CD14-positive monocyte (primary cell): ENCODE results near the gene PAK5. TPM values are rescaled to one million over a fixed set of nuclear protein-coding genes. Genes with fewer than 3 reads are reported as not detected.

Experiments
- DNase-seq, 3 donors: peaks; one replicate each; pipeline ENCODE4 v3.0.0-alpha.2; 2011 to 2022
- H2AFZ ChIP-seq: 2 replicates; pipeline ENCODE4 v1.6.0; 2012; ENCODE audit warnings: mild to moderate bottlenecking, low read depth, low read length, inconsistent platforms; ENCODE audit not compliant: insufficient read depth, poor library complexity, severe bottlenecking
- H3K27ac ChIP-seq, 2 donors: 1 replicate in 1 of 2; 2 replicates in 1 of 2; pipeline ENCODE4 v1.5.1; 2012 to 2013; ENCODE audit warnings: low read length in 2 of 2, control low read depth in 1 of 2, inconsistent platforms in 1 of 2, low read depth in 1 of 2, mild to moderate bottlenecking in 1 of 2
- H3K27me3 ChIP-seq, 2 donors: one replicate each; pipeline versions ENCODE4 v1.6.0 to v1.6.1; 2011 to 2013; ENCODE audit warnings: low read length in 2 of 2; ENCODE audit not compliant: control insufficient read depth in 2 of 2, insufficient read depth in 2 of 2
- H3K36me3 ChIP-seq, 2 donors: replicated peaks in 1 of 2; 1 replicate in 1 of 2; 2 replicates in 1 of 2; pipeline versions ENCODE4 v1.5.1 to v1.6.1; 2012 to 2013; ENCODE audit warnings: low read length in 2 of 2, control low read depth in 1 of 2, inconsistent platforms in 1 of 2, mild to moderate bottlenecking in 1 of 2; ENCODE audit not compliant: insufficient read depth in 2 of 2, control insufficient read depth in 1 of 2
- H3K4me1 ChIP-seq, 2 donors: 1 replicate in 1 of 2; 2 replicates in 1 of 2; pipeline versions ENCODE4 v1.5.1 to v1.6.1; 2012 to 2013; ENCODE audit warnings: low read length in 2 of 2, control low read depth in 1 of 2, inconsistent platforms in 1 of 2, mild to moderate bottlenecking in 1 of 2, moderate library complexity in 1 of 2; ENCODE audit not compliant: insufficient read depth in 2 of 2, control insufficient read depth in 1 of 2
- H3K4me2 ChIP-seq: replicated peaks from 2 replicates; pipeline ENCODE3; 2012; ENCODE audit warnings: low read length, moderate library complexity, mild to moderate bottlenecking; ENCODE audit not compliant: poor library complexity, severe bottlenecking; ENCODE audit errors: extremely low read depth
- H3K4me3 ChIP-seq, 3 experiments: fragments of 200-600 bp in 1 of 3; sonication (generic) in 1 of 3; replicated peaks in 1 of 3; 1 replicate in 2 of 3; 2 replicates in 1 of 3; pipeline ENCODE4 v1.5.1; 2011 to 2013; ENCODE audit warnings: low read length in 3 of 3, mild to moderate bottlenecking in 3 of 3, control low read depth in 2 of 3, low read depth in 2 of 3, inconsistent platforms in 1 of 3, moderate library complexity in 1 of 3
- H3K79me2 ChIP-seq: 2 replicates; pipeline ENCODE4 v1.6.0; 2012; ENCODE audit warnings: mild to moderate bottlenecking, control low read depth, inconsistent platforms, low read length, moderate library complexity; ENCODE audit not compliant: insufficient read depth
- H3K9ac ChIP-seq: 2 replicates; pipeline ENCODE4 v1.6.0; 2017; ENCODE audit warnings: low read length, mild to moderate bottlenecking; ENCODE audit not compliant: insufficient read depth, poor library complexity, severe bottlenecking
- H3K9me3 ChIP-seq, 2 donors: replicated peaks in 1 of 2; 1 replicate in 1 of 2; 2 replicates in 1 of 2; pipeline versions ENCODE4 v1.5.1 to v1.6.1; 2012 to 2013; ENCODE audit warnings: low read length in 2 of 2, control low read depth in 1 of 2; ENCODE audit not compliant: control insufficient read depth in 1 of 2, insufficient read depth in 1 of 2
- H4K20me1 ChIP-seq: 2 replicates; pipeline ENCODE4 v1.6.0; 2012; ENCODE audit warnings: mild to moderate bottlenecking, low read length, control low read depth, moderate library complexity; ENCODE audit not compliant: insufficient read depth
- H3K27ac Mint-ChIP-seq, 7 donors: one replicate each; pipeline ENCODE4 v1.8.0; 2020; ENCODE audit warnings: mild to moderate bottlenecking in 7 of 7, mixed read lengths in 7 of 7, moderate library complexity in 6 of 7, inconsistent platforms in 2 of 7
- H3K27me3 Mint-ChIP-seq, 3 donors: one replicate each; pipeline ENCODE4 v1.8.0; 2021 to 2022; ENCODE audit warnings: low read depth in 3 of 3, mild to moderate bottlenecking in 3 of 3, mixed read lengths in 3 of 3, moderate library complexity in 3 of 3, inconsistent platforms in 1 of 3
- H3K36me3 Mint-ChIP-seq, 2 donors: one replicate each; pipeline ENCODE4 v1.8.0; 2020; ENCODE audit warnings: mixed read lengths in 2 of 2, inconsistent platforms in 1 of 2, mild to moderate bottlenecking in 1 of 2
- H3K4me1 Mint-ChIP-seq: one replicate; pipeline ENCODE4 v1.8.0; 2020; ENCODE audit warnings: mild to moderate bottlenecking, mixed read lengths
- H3K4me3 Mint-ChIP-seq, 2 donors: one replicate each; pipeline ENCODE4 v1.8.0; 2020; ENCODE audit warnings: mild to moderate bottlenecking in 2 of 2, mixed read lengths in 2 of 2, moderate library complexity in 1 of 2
- H3K9me3 Mint-ChIP-seq, 7 donors: one replicate each; pipeline ENCODE4 v1.8.0; 2020 to 2022; ENCODE audit warnings: mixed read lengths in 7 of 7, mild to moderate bottlenecking in 6 of 7, moderate library complexity in 6 of 7, inconsistent platforms in 2 of 7
- CTCF ChIP-seq: fragments of 200-600 bp; IDR thresholded peaks from one replicate; pipeline ENCODE4 v1.8.0; 2022; ENCODE audit warnings: antibody characterized with exemption, mild to moderate bottlenecking
- WGBS: methylation state at CpG from one replicate; pipeline ENCODE4 v1.1.5; 2013; ENCODE audit warnings: missing lambda C conversion rate; ENCODE audit not compliant: insufficient coverage; 5-methylcytosine and 5-hydroxymethylcytosine counted together
- intact Hi-C, 2 donors: fragments of 100-400 bp; cut with micrococcal nuclease; formaldehyde crosslinking; loops; one replicate each; pipeline versions ENCODE4 v1.15.0 to v1.15.1; 2023
- polyA plus RNA-seq, 3 donors: library from polyadenylated mRNA; depleted of rRNA in 1 of 3; unstranded in 2 of 3; stranded (reverse) in 1 of 3; fragments of 300-500 nt in 2 of 3; fragments of >200 nt in 1 of 3; fragmentation: Illumina TruSeq in 2 of 3; gene quantifications; 1 replicate in 2 of 3; 2 replicates in 1 of 3; pipeline ENCODE4 v1.2.3, GENCODE V29; 2012 to 2021

The PAK5 gene
- polyA plus RNA-seq, 3 donors, result not detected

GRCh38 chr20:9613871-9614270 lies 225.0 kb downstream of the PAK5 start:
- no CpG with 5 or more reads among the region's 4 CpGs for WGBS
- TF ChIP-seq CTCF, result no peak
- Mint-ChIP-seq H3K4me1 (peaks cover 17% of the 10 kb centered on the region), H3K9me3 (peaks cover 0 to 23% (median 10%) of the 10 kb centered on the region in 7 donors), H3K27me3 (peaks cover 45 to 63% (median 46%) of the 10 kb centered on the region in 3 donors), H3K4me3 (peak overlapping the region in 1 of 2 donors; percentile 72), H3K36me3 (no peaks in the 10 kb centered on the region), H3K27ac (no peak overlapping the region)
- Histone ChIP-seq H2AFZ (no peak overlapping the region), H3K4me1 (peaks cover 16 to 19% of the 10 kb centered on the region in 2 donors), H3K36me3 (no peaks in the 10 kb centered on the region), H3K9ac (no peak overlapping the region), H3K27me3 (peaks cover 48 to 52% of the 10 kb centered on the region in 2 donors), H3K9me3 (peaks cover 8% of the 10 kb centered on the region in 2 donors), H3K4me2 (no peak overlapping the region), H3K4me3 (no peak overlapping the region), H3K79me2 (no peaks in the 10 kb centered on the region), H3K27ac (no peak overlapping the region), H4K20me1 (no peaks in the 10 kb centered on the region)
- DNase-seq, result no peak
- intact Hi-C loops, result no loop called here

GRCh38 chr20:9611921-9612320 lies 227.0 kb downstream of the PAK5 start:
- Histone ChIP-seq H3K79me2 (no peaks in the 10 kb centered on the region), H3K27ac (no peak overlapping the region), H3K27me3 (peaks cover 46 to 47% of the 10 kb centered on the region in 2 donors), H4K20me1 (no peaks in the 10 kb centered on the region), H3K9me3 (peaks cover 8% of the 10 kb centered on the region in 2 donors), H3K36me3 (no peaks in the 10 kb centered on the region), H2AFZ (no peak overlapping the region), H3K4me2 (no peak overlapping the region), H3K4me3 (no peak overlapping the region), H3K4me1 (peaks cover 16 to 19% of the 10 kb centered on the region in 2 donors), H3K9ac (no peak overlapping the region)
- H3K9me3 Mint-ChIP-seq, result peaks cover 0 to 23% (median 10%) of the 10 kb centered on the region in 7 donors
- H3K27me3 Mint-ChIP-seq, result peaks cover 41 to 56% (median 46%) of the 10 kb centered on the region in 3 donors
- DNase-seq, result no peak
- intact Hi-C loops, result loop anchor here in 1 of 2 donors (2.0 kb wide), 1 partner anchor 203 kb away; no protein-coding TSS in a partner anchor
- 96% methylated on average over 5 of the region's 9 CpGs for WGBS
- H3K36me3 Mint-ChIP-seq, result no peaks in the 10 kb centered on the region
- H3K4me1 Mint-ChIP-seq, result peaks cover 17% of the 10 kb centered on the region
- H3K4me3 Mint-ChIP-seq, result peak overlapping the region in 1 of 2 donors; percentile 10
- no peak for TF ChIP-seq CTCF
- H3K27ac Mint-ChIP-seq, result no peak overlapping the region
